ENCODE data around the gene DCST1. TPM values are rescaled to one million over a fixed set of nuclear protein-coding genes. Genes with fewer than 3 reads are reported as not detected.

DCST1 gene
- total and polyA plus RNA-seq, 4 donors, result not detected

DNA sequence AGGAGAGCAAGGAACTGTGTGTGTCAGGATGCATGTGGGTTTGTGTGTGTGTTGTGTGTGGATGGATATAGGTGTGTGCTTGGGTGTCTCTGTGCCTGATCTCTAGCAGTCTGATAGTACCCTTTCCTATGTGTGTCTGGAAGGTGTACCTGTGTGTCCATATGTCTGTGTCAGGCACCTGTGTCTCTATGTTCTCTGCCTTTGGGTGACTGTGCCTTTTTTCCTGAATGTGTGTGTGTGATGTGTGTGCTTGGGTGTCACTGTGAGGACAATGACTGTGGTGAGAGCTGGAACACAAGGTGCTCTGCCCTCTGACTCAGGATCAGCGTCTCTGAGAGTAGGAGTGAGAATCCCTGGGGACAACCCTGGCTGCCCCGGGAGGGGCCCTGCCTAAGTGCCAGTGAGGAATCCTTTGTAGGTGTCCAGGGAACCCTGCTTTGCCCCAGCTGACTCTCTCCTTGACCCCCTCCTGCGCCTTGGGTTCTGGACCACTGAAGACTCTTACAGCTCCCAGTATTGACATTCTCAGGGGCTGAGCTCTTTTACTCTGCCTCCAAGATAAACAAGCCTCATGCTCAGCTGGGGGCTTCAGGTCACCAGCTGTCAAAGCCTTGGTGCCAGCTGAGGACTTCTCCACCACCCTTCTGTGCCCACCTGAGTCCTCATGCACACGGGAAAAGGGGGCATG lies 44.3 kb downstream of the DCST1 start:
- DNase-seq (ENCODE audit: low spot score), result no peak
- no peak overlapping the region for H3K4me3 ChIP-seq (ENCODE audit: low read depth in 1 of 3, low read length in 3 of 3)
- no peak overlapping the region for H3K27ac ChIP-seq (ENCODE audit: low read depth in 1 of 2, low read length in 2 of 2)
- TF ChIP-seq GABPA (IDR thresholded peaks at IDR 0.05 in 1 of 2, conservative IDR thresholded peaks at IDR 0.05 in 1 of 2) (no peak), FOXA1 (IDR thresholded peaks at IDR 0.05) (no peak), RXRA (IDR thresholded peaks at IDR 0.05) (no peak), TAF1 (conservative IDR thresholded peaks at IDR 0.05) (no peak), NR2F2 (IDR thresholded peaks at IDR 0.05) (no peak)
- peaks cover 16 to 39% (median 33%) of the 10 kb centered on the region in 4 donors for H3K4me1 ChIP-seq (ENCODE audit: control insufficient read depth in 4 of 4, insufficient read depth in 4 of 4, low read length in 3 of 4)
- H3K9ac ChIP-seq (ENCODE audit: low read depth in 1 of 2, low read length in 2 of 2), result no peak overlapping the region
- H3K9me3 ChIP-seq (ENCODE audit: control insufficient read depth in 4 of 4, low read length in 3 of 4), result no peaks in the 10 kb centered on the region
- H3K36me3 ChIP-seq (ENCODE audit: control insufficient read depth in 4 of 4, insufficient read depth in 3 of 4, low read depth in 1 of 4, low read length in 3 of 4), result no peaks in the 10 kb centered on the region
- H3K27me3 ChIP-seq (ENCODE audit: control insufficient read depth in 4 of 4, insufficient read depth in 4 of 4, low read length in 3 of 4), result peaks cover 0 to 11% (median 6%) of the 10 kb centered on the region in 4 donors
- WGBS, result 68% methylated on average over 4 of the region's 4 CpGs

DNA sequence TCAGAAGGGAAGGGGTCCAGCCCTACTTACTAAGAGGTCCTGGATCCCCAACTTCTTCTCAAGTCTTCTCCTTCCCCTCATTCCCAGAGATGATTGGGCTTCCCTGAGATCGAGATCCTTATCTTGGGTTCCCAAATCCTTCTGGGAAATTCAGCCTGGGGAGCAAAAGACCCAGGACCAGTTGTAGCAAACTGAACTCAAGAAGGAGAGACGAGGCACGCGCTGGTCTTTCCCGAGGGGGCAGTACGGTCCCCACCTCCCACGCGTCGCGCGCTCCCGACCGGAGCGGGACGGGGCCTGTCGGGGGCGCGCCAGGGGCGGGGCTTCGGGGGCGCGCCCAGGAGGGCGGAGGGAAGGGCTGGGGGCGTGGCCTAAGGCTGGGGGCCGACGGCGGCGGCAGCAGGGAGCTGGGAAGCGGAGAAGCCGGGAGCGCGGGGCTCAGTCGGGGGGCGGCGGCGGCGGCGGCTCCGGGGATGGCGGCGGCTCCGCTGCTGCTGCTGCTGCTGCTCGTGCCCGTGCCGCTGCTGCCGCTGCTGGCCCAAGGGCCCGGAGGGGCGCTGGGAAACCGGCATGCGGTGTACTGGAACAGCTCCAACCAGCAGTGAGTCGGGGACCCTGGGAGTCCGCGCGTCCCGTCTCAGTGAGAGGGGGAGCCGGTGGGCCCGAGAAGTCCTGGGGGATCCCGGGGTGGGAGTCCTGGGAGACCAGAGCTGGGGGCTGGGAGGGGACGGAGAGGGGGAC lies 45.0 kb downstream of the DCST1 start, which contains the start of gene EFNA3:
Gene EFNA3, plus strand, starts transcription at position 369 of the 741 bp plus-strand sequence. Its CDS starts 105 bp downstream, at position 474.
- Histone ChIP-seq H3K27ac (ENCODE audit: low read depth in 1 of 2, low read length in 2 of 2) (no peak within 1 kb of the TSS), H3K9ac (ENCODE audit: low read depth in 1 of 2, low read length in 2 of 2) (no peak within 1 kb of the TSS), H3K4me3 (ENCODE audit: low read depth in 1 of 3, low read length in 3 of 3) (peak within 1 kb of the TSS in 1 of 3 donors; percentile 40), H3K27me3 (ENCODE audit: control insufficient read depth in 4 of 4, insufficient read depth in 4 of 4, low read length in 3 of 4) (peaks cover 0 to 18% (median 8%) of the 10 kb centered on the region in 4 donors), H3K36me3 (ENCODE audit: control insufficient read depth in 4 of 4, insufficient read depth in 3 of 4, low read depth in 1 of 4, low read length in 3 of 4) (no peaks in the 10 kb centered on the region), H3K4me1 (ENCODE audit: control insufficient read depth in 4 of 4, insufficient read depth in 4 of 4, low read length in 3 of 4) (peaks cover 16 to 39% (median 33%) of the 10 kb centered on the region in 4 donors), H3K9me3 (ENCODE audit: control insufficient read depth in 4 of 4, low read length in 3 of 4) (no peaks in the 10 kb centered on the region)
- peak; percentile 75 for DNase-seq (ENCODE audit: low spot score)
- TF ChIP-seq RXRA (IDR thresholded peaks at IDR 0.05) (no peak), NR2F2 (IDR thresholded peaks at IDR 0.05) (no peak), EGR1 (IDR thresholded peaks at IDR 0.05; ENCODE audit: low read depth in 2 of 2) (no peak), YY1 (IDR thresholded peaks at IDR 0.05) (no peak), FOXA1 (IDR thresholded peaks at IDR 0.05) (no peak), HNF4G (IDR thresholded peaks at IDR 0.05) (no peak), SP1 (IDR thresholded peaks at IDR 0.05) (no peak), FOXA2 (IDR thresholded peaks at IDR 0.05) (no peak), HNF4A (conservative IDR thresholded peaks at IDR 0.05) (no peak), TAF1 (conservative IDR thresholded peaks at IDR 0.05) (no peak), JUND (IDR thresholded peaks at IDR 0.05) (no peak), RAD21 (IDR thresholded peaks at IDR 0.05) (no peak), GABPA (IDR thresholded peaks at IDR 0.05 in 1 of 2, conservative IDR thresholded peaks at IDR 0.05 in 1 of 2) (no peak)
- TF ChIP-seq, protein P1, sequence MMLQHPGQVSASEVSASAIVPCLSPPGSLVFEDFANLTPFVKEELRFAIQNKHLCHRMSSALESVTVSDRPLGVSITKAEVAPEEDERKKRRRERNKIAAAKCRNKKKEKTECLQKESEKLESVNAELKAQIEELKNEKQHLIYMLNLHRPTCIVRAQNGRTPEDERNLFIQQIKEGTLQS (IDR thresholded peaks at IDR 0.05), result no peak
- TF ChIP-seq, protein P2, sequence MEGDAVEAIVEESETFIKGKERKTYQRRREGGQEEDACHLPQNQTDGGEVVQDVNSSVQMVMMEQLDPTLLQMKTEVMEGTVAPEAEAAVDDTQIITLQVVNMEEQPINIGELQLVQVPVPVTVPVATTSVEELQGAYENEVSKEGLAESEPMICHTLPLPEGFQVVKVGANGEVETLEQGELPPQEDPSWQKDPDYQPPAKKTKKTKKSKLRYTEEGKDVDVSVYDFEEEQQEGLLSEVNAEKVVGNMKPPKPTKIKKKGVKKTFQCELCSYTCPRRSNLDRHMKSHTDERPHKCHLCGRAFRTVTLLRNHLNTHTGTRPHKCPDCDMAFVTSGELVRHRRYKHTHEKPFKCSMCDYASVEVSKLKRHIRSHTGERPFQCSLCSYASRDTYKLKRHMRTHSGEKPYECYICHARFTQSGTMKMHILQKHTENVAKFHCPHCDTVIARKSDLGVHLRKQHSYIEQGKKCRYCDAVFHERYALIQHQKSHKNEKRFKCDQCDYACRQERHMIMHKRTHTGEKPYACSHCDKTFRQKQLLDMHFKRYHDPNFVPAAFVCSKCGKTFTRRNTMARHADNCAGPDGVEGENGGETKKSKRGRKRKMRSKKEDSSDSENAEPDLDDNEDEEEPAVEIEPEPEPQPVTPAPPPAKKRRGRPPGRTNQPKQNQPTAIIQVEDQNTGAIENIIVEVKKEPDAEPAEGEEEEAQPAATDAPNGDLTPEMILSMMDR (IDR thresholded peaks at IDR 0.05; ENCODE audit: low read depth, low read length, missing input control), result no peak
- TF ChIP-seq, protein P3, sequence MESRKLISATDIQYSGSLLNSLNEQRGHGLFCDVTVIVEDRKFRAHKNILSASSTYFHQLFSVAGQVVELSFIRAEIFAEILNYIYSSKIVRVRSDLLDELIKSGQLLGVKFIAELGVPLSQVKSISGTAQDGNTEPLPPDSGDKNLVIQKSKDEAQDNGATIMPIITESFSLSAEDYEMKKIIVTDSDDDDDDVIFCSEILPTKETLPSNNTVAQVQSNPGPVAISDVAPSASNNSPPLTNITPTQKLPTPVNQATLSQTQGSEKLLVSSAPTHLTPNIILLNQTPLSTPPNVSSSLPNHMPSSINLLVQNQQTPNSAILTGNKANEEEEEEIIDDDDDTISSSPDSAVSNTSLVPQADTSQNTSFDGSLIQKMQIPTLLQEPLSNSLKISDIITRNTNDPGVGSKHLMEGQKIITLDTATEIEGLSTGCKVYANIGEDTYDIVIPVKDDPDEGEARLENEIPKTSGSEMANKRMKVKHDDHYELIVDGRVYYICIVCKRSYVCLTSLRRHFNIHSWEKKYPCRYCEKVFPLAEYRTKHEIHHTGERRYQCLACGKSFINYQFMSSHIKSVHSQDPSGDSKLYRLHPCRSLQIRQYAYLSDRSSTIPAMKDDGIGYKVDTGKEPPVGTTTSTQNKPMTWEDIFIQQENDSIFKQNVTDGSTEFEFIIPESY (IDR thresholded peaks at IDR 0.05), result no peak
- TF ChIP-seq, protein P4, sequence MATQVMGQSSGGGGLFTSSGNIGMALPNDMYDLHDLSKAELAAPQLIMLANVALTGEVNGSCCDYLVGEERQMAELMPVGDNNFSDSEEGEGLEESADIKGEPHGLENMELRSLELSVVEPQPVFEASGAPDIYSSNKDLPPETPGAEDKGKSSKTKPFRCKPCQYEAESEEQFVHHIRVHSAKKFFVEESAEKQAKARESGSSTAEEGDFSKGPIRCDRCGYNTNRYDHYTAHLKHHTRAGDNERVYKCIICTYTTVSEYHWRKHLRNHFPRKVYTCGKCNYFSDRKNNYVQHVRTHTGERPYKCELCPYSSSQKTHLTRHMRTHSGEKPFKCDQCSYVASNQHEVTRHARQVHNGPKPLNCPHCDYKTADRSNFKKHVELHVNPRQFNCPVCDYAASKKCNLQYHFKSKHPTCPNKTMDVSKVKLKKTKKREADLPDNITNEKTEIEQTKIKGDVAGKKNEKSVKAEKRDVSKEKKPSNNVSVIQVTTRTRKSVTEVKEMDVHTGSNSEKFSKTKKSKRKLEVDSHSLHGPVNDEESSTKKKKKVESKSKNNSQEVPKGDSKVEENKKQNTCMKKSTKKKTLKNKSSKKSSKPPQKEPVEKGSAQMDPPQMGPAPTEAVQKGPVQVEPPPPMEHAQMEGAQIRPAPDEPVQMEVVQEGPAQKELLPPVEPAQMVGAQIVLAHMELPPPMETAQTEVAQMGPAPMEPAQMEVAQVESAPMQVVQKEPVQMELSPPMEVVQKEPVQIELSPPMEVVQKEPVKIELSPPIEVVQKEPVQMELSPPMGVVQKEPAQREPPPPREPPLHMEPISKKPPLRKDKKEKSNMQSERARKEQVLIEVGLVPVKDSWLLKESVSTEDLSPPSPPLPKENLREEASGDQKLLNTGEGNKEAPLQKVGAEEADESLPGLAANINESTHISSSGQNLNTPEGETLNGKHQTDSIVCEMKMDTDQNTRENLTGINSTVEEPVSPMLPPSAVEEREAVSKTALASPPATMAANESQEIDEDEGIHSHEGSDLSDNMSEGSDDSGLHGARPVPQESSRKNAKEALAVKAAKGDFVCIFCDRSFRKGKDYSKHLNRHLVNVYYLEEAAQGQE (IDR thresholded peaks at IDR 0.05), result no peak
- TF ChIP-seq, protein P5, sequence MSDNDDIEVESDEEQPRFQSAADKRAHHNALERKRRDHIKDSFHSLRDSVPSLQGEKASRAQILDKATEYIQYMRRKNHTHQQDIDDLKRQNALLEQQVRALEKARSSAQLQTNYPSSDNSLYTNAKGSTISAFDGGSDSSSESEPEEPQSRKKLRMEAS (IDR thresholded peaks at IDR 0.05), result no peak
- 2% methylated on average over 59 of the region's 59 CpGs for WGBS

Data from liver (tissue), 9 donors.